NCI-H345 treated with DMSO at 0.1 percent for 48 hours (cell line): ENCODE measurements around the gene SCGB1A1.

Experiments used
- DNase-seq: peaks from one replicate; lab custom pipeline; 2025; ENCODE audit not compliant: unreplicated experiment; lab: John Stamatoyannopoulos, UW

The SCGB1A1 gene

GRCh38 chr11:62398011-62398994 is 20.5 kb upstream of the SCGB1A1 start:
- DNase-seq = no peak

- DNase-seq = no peak
Measured at GRCh38 chr11:62399172-62399877, 19.5 kb upstream of the SCGB1A1 start.

- DNase-seq = no peak
Measured at GRCh38 chr11:62399878-62400266, 19.0 kb upstream of the SCGB1A1 start.

GRCh38 chr11:62400281-62400680 is 18.6 kb upstream of the SCGB1A1 start:
- DNase-seq = no peak

- DNase-seq = no peak
Measured at GRCh38 chr11:62400760-62401159, 18.1 kb upstream of the SCGB1A1 start.

GRCh38 chr11:62401356-62401755 is 17.5 kb upstream of the SCGB1A1 start:
- no peak for DNase-seq

- no peak for DNase-seq
Measured at GRCh38 chr11:62401811-62402210, 17.0 kb upstream of the SCGB1A1 start.

GRCh38 chr11:62402226-62402959 is 16.4 kb upstream of the SCGB1A1 start:
- no peak for DNase-seq

GRCh38 chr11:62402960-62403730 is 15.7 kb upstream of the SCGB1A1 start:
- no peak for DNase-seq

GRCh38 chr11:62404435-62404834 is 14.4 kb upstream of the SCGB1A1 start:
- no peak for DNase-seq

GRCh38 chr11:62404901-62405300 is 13.9 kb upstream of the SCGB1A1 start:
- no peak for DNase-seq

- no peak for DNase-seq
Measured at GRCh38 chr11:62406034-62406433, 12.8 kb upstream of the SCGB1A1 start.

- no peak for DNase-seq
Measured at GRCh38 chr11:62409831-62410230, 9.0 kb upstream of the SCGB1A1 start.

GRCh38 chr11:62410972-62411371 is 7.9 kb upstream of the SCGB1A1 start:
- DNase-seq = no peak

- no peak for DNase-seq
Measured at GRCh38 chr11:62411524-62411923, 7.3 kb upstream of the SCGB1A1 start.

GRCh38 chr11:62413060-62413696 is 5.7 kb upstream of the SCGB1A1 start:
- no peak for DNase-seq

- no peak for DNase-seq
Measured at GRCh38 chr11:62416596-62416995, 2.2 kb upstream of the SCGB1A1 start.

GRCh38 chr11:62418136-62418535 is 697 bp upstream of the SCGB1A1 start:
- no peak for DNase-seq

- no peak for DNase-seq
Measured at GRCh38 chr11:62419314-62419929, 589 bp downstream of the SCGB1A1 start.

- no peak for DNase-seq
Measured at GRCh38 chr11:62419943-62420342, 1.1 kb downstream of the SCGB1A1 start.
